K562 (cell line): ENCODE measurements around the gene HYPK. TPM values are rescaled to one million over a fixed set of nuclear protein-coding genes. Genes with fewer than 3 reads are reported as not detected.

Source experiments
- ARID3A ChIP-seq: IDR thresholded peaks from 2 replicates; pipeline ENCODE4 v1.6.1; 2012; ENCODE audit warnings: low read depth, low read length, improper control_type of control experiment, borderline replicate concordance
- E2F1 ChIP-seq: sonication (generic); formaldehyde crosslinking; IDR thresholded peaks from 2 replicates; pipeline ENCODE4 v1.8.1; 2023; ENCODE audit warnings: mild to moderate bottlenecking, missing genetic modification reagents, moderate library complexity
- FOXA1 ChIP-seq: fragments of 450-650 bp; IDR thresholded peaks from 2 replicates; pipeline ENCODE4 v1.6.1; 2016; ENCODE audit warnings: mild to moderate bottlenecking, borderline replicate concordance
- FOXK1 ChIP-seq: sonication (generic); formaldehyde crosslinking; IDR thresholded peaks from 2 replicates; pipeline ENCODE4 v1.8.0; 2022; ENCODE audit warnings: missing genetic modification reagents, mild to moderate bottlenecking, borderline replicate concordance
- L3MBTL2 ChIP-seq: fragments of 450-650 bp; IDR thresholded peaks from 2 replicates; pipeline ENCODE4 v1.6.1; 2016; ENCODE audit warnings: mild to moderate bottlenecking, moderate library complexity
- NR1H2 ChIP-seq: sonication (generic); formaldehyde crosslinking; IDR thresholded peaks from 2 replicates; pipeline ENCODE4 v1.4.0; 2020; ENCODE audit warnings: mild to moderate bottlenecking, missing genetic modification reagents
- PCBP2 ChIP-seq: fragments of 200-400 bp; formaldehyde crosslinking; IDR thresholded peaks from 2 replicates; pipeline ENCODE4 v1.6.1; 2018; ENCODE audit warnings: low read length, low read depth, mild to moderate bottlenecking, moderate library complexity; ENCODE audit not compliant: poor library complexity, severe bottlenecking
- RBM25 ChIP-seq: fragments of 200-400 bp; formaldehyde crosslinking; IDR thresholded peaks from 2 replicates; pipeline ENCODE4 v1.6.1; 2018; ENCODE audit warnings: low read length, low read depth, moderate library complexity; ENCODE audit not compliant: severe bottlenecking
- RBM39 ChIP-seq: fragments of 200-400 bp; formaldehyde crosslinking; optimal IDR thresholded peaks from 2 replicates; pipeline ENCODE3; 2018; ENCODE audit warnings: low read depth, low read length
- ZBTB11 ChIP-seq, 3 experiments: fragments of 200-800 bp in 1 of 3; fragments of 250-450 bp in 1 of 3; fragments of 450-650 bp in 1 of 3; sonication (Bioruptor Pico) in 1 of 3; sonication (Bioruptor generic) in 1 of 3; formaldehyde crosslinking in 1 of 3; IDR thresholded peaks; 2 replicates each; pipeline versions ENCODE4 v1.6.1 to v1.8.0; 2016 to 2022; ENCODE audit warnings: mild to moderate bottlenecking in 2 of 3, missing genetic modification characterization in 2 of 3, missing compliant biosample characterization in 1 of 3, moderate library complexity in 1 of 3
- ZC3H11A ChIP-seq: IDR thresholded peaks from 2 replicates; pipeline ENCODE4 v1.6.1; 2012; ENCODE audit warnings: low read depth, low read length, improper control_type of control experiment
- ZFP1 ChIP-seq: fragments of 450-650 bp; formaldehyde crosslinking; IDR thresholded peaks from 2 replicates; pipeline ENCODE4 v1.4.0; 2020; ENCODE audit warnings: mild to moderate bottlenecking, mixed read lengths
- ZFP30 ChIP-seq: fragments of 250-450 bp; sonication (Bioruptor Pico); IDR thresholded peaks from 2 replicates; pipeline ENCODE4 v1.8.0; 2022; ENCODE audit warnings: moderate library complexity, mild to moderate bottlenecking, inconsistent platforms, borderline replicate concordance
- ZMIZ1 ChIP-seq, 2 experiments: fragments of 150-350 bp in 1 of 2; IDR thresholded peaks; 2 replicates each; pipeline ENCODE4 v1.6.1; 2012 to 2016; ENCODE audit warnings: low read depth in 2 of 2, low read length in 2 of 2, mild to moderate bottlenecking in 1 of 2, moderate library complexity in 1 of 2
- ZNF239 ChIP-seq: fragments of 250-450 bp; sonication (Bioruptor Pico); IDR thresholded peaks from 2 replicates; pipeline ENCODE4 v1.4.0; 2020; ENCODE audit warnings: mild to moderate bottlenecking
- ZNF324 ChIP-seq: fragments of 250-450 bp; sonication (Bioruptor Pico); IDR thresholded peaks from 2 replicates; pipeline ENCODE4 v1.4.0; 2020; ENCODE audit warnings: mild to moderate bottlenecking
- ZSCAN29 ChIP-seq: fragments of 450-650 bp; IDR thresholded peaks from 2 replicates; pipeline ENCODE4 v1.6.1; 2017
- polyA plus RNA-seq, 8 experiments: library from polyadenylated mRNA; depleted of rRNA in 4 of 8; stranded (reverse) in 5 of 8; unstranded in 3 of 8; fragments of >200 nt; fragmentation: Nextera tagmentation in 2 of 8; fragmentation: Illumina TruSeq in 1 of 8; extraction: Ambion mirVana in 2 of 8; extraction: Trizol in 1 of 8; gene quantifications; 2 replicates each; pipeline versions ENCODE4 v1.2.1 to v1.2.3, GENCODE V29; 2011 to 2014; ENCODE audit warnings: inconsistent platforms in 1 of 8, missing spikeins in 1 of 8
- total RNA-seq, 7 experiments: library from RNA; depleted of rRNA in 6 of 7; stranded (reverse); fragments of >200 nt in 6 of 7; fragmentation: Illumina TruSeq in 2 of 7; extraction: Trizol in 2 of 7; gene quantifications; 2 replicates each; pipeline versions ENCODE4 v1.2.1 to v1.2.3, GENCODE V29; 2011 to 2021; ENCODE audit warnings: low replicate concordance in 1 of 7

HYPK gene
- total and polyA plus RNA-seq, 9 of the 15 experiments (the other 6 are each of a cell fraction or from before 2014, with no cell fraction given) = 7.2 to 28.0 (median 21.1) TPM

DNA sequence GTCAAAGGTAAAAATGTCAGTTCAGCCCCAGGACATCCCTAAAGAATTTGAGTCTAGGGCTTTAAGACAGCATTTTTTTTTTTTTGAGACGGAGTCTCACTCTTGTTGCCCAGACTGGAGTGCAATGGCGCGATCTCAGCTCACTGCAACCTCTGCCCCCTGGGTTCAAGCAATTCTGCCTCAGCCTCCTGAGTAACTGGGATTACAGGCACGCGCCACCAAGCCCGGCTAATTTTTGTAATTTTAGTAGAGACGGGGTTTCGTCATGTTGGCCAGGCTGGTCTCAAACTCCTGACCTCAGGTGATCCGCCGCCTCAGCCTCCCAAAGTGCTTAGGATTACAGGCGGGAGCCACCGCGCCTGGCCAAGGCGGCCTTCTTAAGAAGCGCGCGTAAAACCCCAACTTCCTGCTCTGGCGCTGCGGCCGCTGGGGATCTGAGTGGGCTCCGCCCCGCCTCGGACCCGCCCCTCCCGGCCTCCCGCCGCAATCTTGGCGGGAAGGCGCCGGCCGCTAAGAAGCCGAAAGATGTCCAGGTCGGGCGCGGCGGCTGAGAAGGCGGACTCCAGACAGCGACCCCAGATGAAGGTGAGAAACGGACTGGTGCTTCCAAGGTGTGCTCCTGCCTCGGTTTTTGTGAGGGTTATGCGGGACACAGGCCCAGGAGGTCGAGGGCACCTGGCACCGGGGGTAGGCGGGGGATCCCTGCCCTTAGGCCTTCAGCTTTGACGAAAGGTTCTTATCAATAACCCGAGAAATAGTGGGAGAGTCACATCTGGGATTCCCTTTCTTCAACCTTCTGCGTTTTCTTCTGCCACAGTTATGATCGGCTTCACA, 26.3 kb downstream of the HYPK start, which contains the start of gene WDR76 (continued):
- peak in 1 of 3 experiments; percentile 18; a peak in 2 of 6 replicates for TF ChIP-seq ZBTB11 (CRISPR knock-in tag; IDR thresholded peaks at IDR 0.05)
- TF ChIP-seq E2F1 (CRISPR knock-in tag) = peak; percentile 99
- no peak for TF ChIP-seq ZNF239 (CRISPR knock-in tag)
- TF ChIP-seq ARID3A = no peak
- no peak for TF ChIP-seq RBM25
- TF ChIP-seq NR1H2 = 0 out of 2 replicates have a peak, but pooled peaks have one; percentile 58
- no peak for TF ChIP-seq PCBP2
- TF ChIP-seq ZFP30 (CRISPR knock-in tag) = no peak
- TF ChIP-seq ZC3H11A = no peak
- no peak for TF ChIP-seq ZFP1 (CRISPR knock-in tag)
- no peak for TF ChIP-seq ZSCAN29
- TF ChIP-seq L3MBTL2 = peak; percentile 90
- TF ChIP-seq ZMIZ1 (IDR thresholded peaks at IDR 0.05; ENCODE audit: low read depth in 2 of 2, low read length in 2 of 2) = no peak
- no peak for TF ChIP-seq FOXA1
- no peak for TF ChIP-seq RBM39
- TF ChIP-seq ZNF324 = no peak
- peak; percentile 83 for TF ChIP-seq FOXK1 (CRISPR knock-in tag)
